IMR-90 (cell line): ENCODE measurements around the gene PIK3CB. TPM values are rescaled to one million over a fixed set of nuclear protein-coding genes. Genes with fewer than 3 reads are reported as not detected.
"Not testable (repeated sequence)": the region's sequence is repeated elsewhere in the genome, so short reads cannot be mapped to it uniquely, and the experiment has no call there.

Source experiments
- ATAC-seq: fragments of 200-7000 bp; cut with Tn5 transposase; 2 replicates; pipeline ENCODE4 v1.9.1; 2020; ENCODE audit warnings: low read depth, mild to moderate bottlenecking, moderate library complexity
- BruUV-seq: library from RNA; stranded (reverse); fragments of 400-500 nt; replicated peaks from 2 replicates; lab custom pipeline; 2021; lab: Mats Ljungman, UMichigan
- CTCF ChIA-PET: fragments of 300-600 bp; formaldehyde crosslinking; extraction: SDS; loops from one replicate; lab custom pipeline; 2021; ENCODE audit warnings: antibody characterized with exemption; lab: Yijun Ruan, JAX
- POLR2A ChIA-PET: fragments of 300-600 bp; sonication (Branson Sonifier 250); formaldehyde crosslinking; loops from one replicate; lab custom pipeline; 2022; ENCODE audit warnings: antibody characterized with exemption; ENCODE audit not compliant: unreplicated experiment; lab: Charles Lee
- DNase-seq: peaks from one replicate; pipeline ENCODE4 v3.0.0; 2013
- H2AFZ ChIP-seq: replicated peaks from 2 replicates; pipeline ENCODE3; 2013; ENCODE audit warnings: low read length, mild to moderate bottlenecking; ENCODE audit not compliant: poor library complexity
- H2AK5ac ChIP-seq: 2 replicates; pipeline ENCODE4 v1.6.1; 2013; ENCODE audit warnings: low read depth, low read length, inconsistent platforms
- H2AK9ac ChIP-seq: replicated peaks from 2 replicates; pipeline ENCODE3; 2013; ENCODE audit warnings: mild to moderate bottlenecking, low read depth, low read length, moderate library complexity; ENCODE audit not compliant: poor library complexity
- H2BK120ac ChIP-seq: 2 replicates; pipeline ENCODE4 v1.6.1; 2013; ENCODE audit warnings: low read depth, low read length, inconsistent platforms
- H2BK15ac ChIP-seq: 3 replicates; pipeline ENCODE4 v1.6.1; 2013; ENCODE audit warnings: low read depth, low read length, inconsistent platforms
- H2BK20ac ChIP-seq: 2 replicates; pipeline ENCODE4 v1.6.1; 2013; ENCODE audit warnings: low read depth, mild to moderate bottlenecking, inconsistent platforms, low read length, moderate library complexity
- H2BK5ac ChIP-seq: 2 replicates; pipeline ENCODE4 v1.6.1; 2013; ENCODE audit warnings: mild to moderate bottlenecking, low read depth, low read length, inconsistent platforms; ENCODE audit not compliant: poor library complexity, severe bottlenecking
- H3K14ac ChIP-seq: replicated peaks from 2 replicates; pipeline ENCODE4 v1.6.1; 2013; ENCODE audit warnings: low read depth, low read length, inconsistent platforms
- H3K18ac ChIP-seq: 2 replicates; pipeline ENCODE4 v1.6.1; 2013; ENCODE audit warnings: low read depth, low read length, control low read depth
- H3K23ac ChIP-seq: 2 replicates; pipeline ENCODE4 v1.6.1; 2013; ENCODE audit warnings: low read depth, low read length, inconsistent platforms
- H3K27ac ChIP-seq: 2 replicates; pipeline ENCODE4 v1.5.1; 2013; ENCODE audit warnings: mild to moderate bottlenecking, control low read depth, low read length; ENCODE audit not compliant: insufficient read depth
- H3K27me3 ChIP-seq: 2 replicates; pipeline ENCODE4 v1.6.1; 2013; ENCODE audit warnings: low read length; ENCODE audit not compliant: control insufficient read depth, insufficient read depth
- H3K36me3 ChIP-seq: 2 replicates; pipeline ENCODE4 v1.6.1; 2013; ENCODE audit warnings: low read length, mixed read lengths; ENCODE audit not compliant: control insufficient read depth, insufficient read depth
- H3K4ac ChIP-seq: 2 replicates; pipeline ENCODE4 v1.6.1; 2013; ENCODE audit warnings: low read depth, low read length, inconsistent platforms
- H3K4me1 ChIP-seq: 2 replicates; pipeline ENCODE4 v1.6.1; 2013; ENCODE audit warnings: low read length, mixed read lengths; ENCODE audit not compliant: control insufficient read depth, insufficient read depth
- H3K4me2 ChIP-seq: 2 replicates; pipeline ENCODE4 v1.6.1; 2013; ENCODE audit warnings: low read depth, mild to moderate bottlenecking, control low read depth, low read length, moderate library complexity
- H3K4me3 ChIP-seq: 2 replicates; pipeline ENCODE4 v1.5.1; 2013; ENCODE audit warnings: low read depth, mild to moderate bottlenecking, control low read depth, low read length, moderate library complexity; ENCODE audit not compliant: insufficient read depth
- H3K56ac ChIP-seq: 2 replicates; pipeline ENCODE4 v1.6.1; 2013; ENCODE audit warnings: low read length, inconsistent platforms; ENCODE audit not compliant: insufficient read depth; ENCODE audit errors: extremely low read depth
- H3K79me1 ChIP-seq, 2 experiments: 2 replicates each; pipeline ENCODE4 v1.6.1; 2013; ENCODE audit warnings: low read length in 2 of 2, inconsistent platforms in 1 of 2, low read depth in 1 of 2
- H3K9ac ChIP-seq: 2 replicates; pipeline ENCODE4 v1.6.1; 2013; ENCODE audit warnings: low read depth, low read length, control low read depth
- H3K9me1 ChIP-seq: 2 replicates; pipeline ENCODE4 v1.6.1; 2013; ENCODE audit warnings: low read length, inconsistent platforms; ENCODE audit not compliant: insufficient read depth
- H3K9me3 ChIP-seq: 2 replicates; pipeline ENCODE4 v1.6.1; 2013; ENCODE audit warnings: low read length; ENCODE audit not compliant: control insufficient read depth, insufficient read depth
- H4K20me1 ChIP-seq: 2 replicates; pipeline ENCODE4 v1.6.1; 2013; ENCODE audit warnings: low read length, inconsistent platforms; ENCODE audit not compliant: insufficient read depth
- H4K5ac ChIP-seq: 2 replicates; pipeline ENCODE4 v1.6.1; 2013; ENCODE audit warnings: mild to moderate bottlenecking, low read depth, low read length, control low read depth
- H4K8ac ChIP-seq, 2 experiments: 2 replicates each; pipeline ENCODE4 v1.6.1; 2013; ENCODE audit warnings: low read depth in 2 of 2, low read length in 2 of 2, control low read depth in 1 of 2, inconsistent platforms in 1 of 2
- H4K91ac ChIP-seq: 2 replicates; pipeline ENCODE4 v1.6.1; 2013; ENCODE audit warnings: low read depth, low read length, inconsistent platforms; ENCODE audit not compliant: insufficient read depth
- WGBS, 2 experiments: methylation state at CpG; one replicate each; pipeline versions ENCODE4 v1.1.5 to v1.1.7; 2013; ENCODE audit warnings: missing lambda C conversion rate in 2 of 2; ENCODE audit not compliant: insufficient read length in 1 of 2; ENCODE audit errors: extremely low coverage in 2 of 2; 5-methylcytosine and 5-hydroxymethylcytosine counted together
- dilution Hi-C: fragments of 300-500 bp; cut with HindIII; formaldehyde crosslinking; loops from one replicate; pipeline ENCODE4 v1.14.3; 2018; ENCODE audit warnings: low sequenced_read_pairs; ENCODE audit not compliant: unreplicated experiment
- in situ Hi-C: fragments of 300-500 bp; cut with MboI; formaldehyde crosslinking; loops from 3 replicates; pipeline ENCODE4 v1.14.3; 2019; ENCODE audit warnings: low sequenced_read_pairs, inconsistent platforms, mixed read lengths
- intact Hi-C: fragments of 100-400 bp; cut with micrococcal nuclease; formaldehyde crosslinking; loops from 2 replicates; pipeline ENCODE4 v1.10.0; 2022
- polyA plus RNA-seq, 3 experiments: library from polyadenylated mRNA; depleted of rRNA; stranded (reverse); fragments of >200 nt; gene quantifications; 2 replicates each; pipeline ENCODE4 v1.2.3, GENCODE V29; 2012; ENCODE audit warnings: low replicate concordance in 1 of 3
- total RNA-seq: library from RNA; depleted of rRNA; stranded (reverse); fragments of >200 nt; gene quantifications from 2 replicates; pipeline ENCODE4 v1.2.3, GENCODE V29; 2012

Gene PIK3CB
- total and polyA plus RNA-seq, 2 of the 4 experiments (the other 2 are of a cell fraction) = 6.3 to 6.8 TPM

DNA sequence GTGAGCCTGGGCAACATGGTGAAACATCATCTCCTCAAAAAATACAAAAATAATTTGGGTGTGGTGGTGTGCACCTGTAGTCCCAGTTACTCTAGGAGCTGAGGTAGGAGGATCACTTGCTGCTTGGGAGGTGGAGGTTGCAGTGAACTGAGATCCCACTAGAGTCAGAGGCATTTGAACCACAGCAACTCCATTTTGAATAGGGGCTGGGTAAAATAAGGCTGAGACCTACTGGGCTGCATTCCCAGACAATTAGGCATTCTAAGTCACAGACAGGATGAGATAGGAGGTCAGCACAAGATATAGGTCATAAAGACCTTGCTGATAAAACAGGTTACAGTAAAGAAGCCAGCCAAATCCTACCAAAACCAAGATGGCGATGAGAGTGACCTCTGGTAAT lies 12.1 kb upstream of the PIK3CB start:
- H2BK5ac ChIP-seq, BruUV-seq, H3K18ac ChIP-seq, H4K8ac ChIP-seq, in situ Hi-C loops, ATAC-seq, H2BK120ac ChIP-seq, DNase-seq, H3K14ac ChIP-seq, H2AK5ac ChIP-seq, H3K23ac ChIP-seq, H3K27me3 ChIP-seq, H4K5ac ChIP-seq, H3K4ac ChIP-seq, H3K79me1 ChIP-seq, H3K36me3 ChIP-seq, H3K9me1 ChIP-seq, H2AFZ ChIP-seq, intact Hi-C loops, H4K20me1 ChIP-seq, H4K91ac ChIP-seq, H2BK15ac ChIP-seq, POLR2A ChIA-PET, dilution Hi-C loops, CTCF ChIA-PET, H3K9me3 ChIP-seq, H3K4me2 ChIP-seq, H3K4me3 ChIP-seq, H3K4me1 ChIP-seq, H3K56ac ChIP-seq, H2BK20ac ChIP-seq, H3K27ac ChIP-seq, H3K9ac ChIP-seq, H2AK9ac ChIP-seq: not testable (repeated sequence)
- no CpG with 5 or more reads among the region's 1 CpG for WGBS, 2 experiments
